ENCODE measurements around the gene MED31. TPM values are rescaled to one million over a fixed set of nuclear protein-coding genes. Genes with fewer than 3 reads are reported as not detected.
A peak's percentile ranks its signal among the peaks of the same experiment; 100 is the strongest.

The MED31 gene
- total and polyA plus RNA-seq, 2 of the 13 experiments (the other 11 are each of a cell fraction or from before 2014, with no cell fraction given) = 19.0 to 20.9 TPM

GRCh38 chr17:6691546-6691945, 40.1 kb upstream of the MED31 start:
- FAIRE-seq (no peak), ATAC-seq (no peak; the same call in 2 of the 3 replicates), DNase-seq (ENCODE audit: low spot score) (no peak)
- H3K4me2 ChIP-seq (ENCODE audit: low read depth, low read length) = no peak overlapping the region
- H2AFZ ChIP-seq (ENCODE audit: low read length) = no peak overlapping the region
- no peaks in the 10 kb centered on the region for H3K79me2 ChIP-seq (ENCODE audit: insufficient read depth, low read length)
- in situ Hi-C loops (cut with HindIII; ENCODE audit: extremely low pct_ligation_motif_present, low pct_unique_long_range_greater_than_20kb) = no loop called here
- H3K9me3 ChIP-seq (ENCODE audit: low read length) = no peaks in the 10 kb centered on the region
- peaks cover 17% of the 10 kb centered on the region for H3K4me1 ChIP-seq (ENCODE audit: insufficient read depth, low read length)
- 98% methylated on average over 3 of the region's 3 CpGs for WGBS (ENCODE audit: low lambda C conversion rate)
- no peaks in the 10 kb centered on the region for H4K20me1 ChIP-seq (ENCODE audit: insufficient read depth, low read length)
- TF ChIP-seq ZNF768 (CRISPR knock-in tag; IDR thresholded peaks at IDR 0.05) (no peak), TMF1 (CRISPR knock-in tag; IDR thresholded peaks at IDR 0.05; ENCODE audit: low read depth) (no peak), FOSL1 (CRISPR knock-in tag; IDR thresholded peaks at IDR 0.05; ENCODE audit: borderline replicate concordance) (no peak), ZSCAN31 (CRISPR knock-in tag; IDR thresholded peaks at IDR 0.05; ENCODE audit: low read depth) (no peak), ZKSCAN1 (IDR thresholded peaks at IDR 0.05; ENCODE audit: low read length) (no peak), ZNF543 (CRISPR knock-in tag; IDR thresholded peaks at IDR 0.05) (no peak), SCMH1 (CRISPR knock-in tag; IDR thresholded peaks at IDR 0.05; ENCODE audit: borderline replicate concordance) (no peak), LRRFIP1 (CRISPR knock-in tag; conservative IDR thresholded peaks at IDR 0.05) (no peak), HCFC1 (IDR thresholded peaks at IDR 0.05; ENCODE audit: low read depth, low read length) (no peak), ZNF3 (CRISPR knock-in tag; IDR thresholded peaks at IDR 0.05) (no peak), ZNF557 (CRISPR knock-in tag; IDR thresholded peaks at IDR 0.05) (no peak), ZNF362 (CRISPR knock-in tag; IDR thresholded peaks at IDR 0.05; ENCODE audit: borderline replicate concordance) (no peak), KLF11 (CRISPR knock-in tag; IDR thresholded peaks at IDR 0.05) (no peak), ZNF709 (CRISPR knock-in tag; IDR thresholded peaks at IDR 0.05) (no peak), ZNF18 (CRISPR knock-in tag; IDR thresholded peaks at IDR 0.05; ENCODE audit: insufficient replicate concordance) (no peak)
- CTCF ChIA-PET (ENCODE audit: low intra/inter-chr PET ratio, low total read pairs) = no interaction called here
- intact Hi-C loops (cut with micrococcal nuclease; ENCODE audit: unreplicated experiment) = no loop called here
- H3K36me3 ChIP-seq (replicated peaks in 1 of 2; ENCODE audit: control insufficient read depth in 1 of 2, insufficient read depth in 2 of 2, low read length in 2 of 2) = peaks cover 30 to 72% of the 10 kb centered on the region in 2 experiments
- POLR2A ChIA-PET = interaction anchor here (0.9 to 2.3 kb wide), 7 partner anchors 9 to 21 kb away, joined by 4 to 12 read pairs (median 5); partner anchors contain the start of gene SLC13A5
- TSS peak; percentile 16 for BruUV-seq (replicated peaks)
- no peak overlapping the region for H3K4me3 ChIP-seq (replicated peaks in 1 of 3; ENCODE audit: insufficient read depth in 1 of 3, low read depth in 2 of 3, low read length in 3 of 3)
- no peak overlapping the region for H3K27ac ChIP-seq (ENCODE audit: extremely low read length, insufficient read depth, low read length)
- no peaks in the 10 kb centered on the region for H3K27me3 ChIP-seq (ENCODE audit: control insufficient read depth in 1 of 2, insufficient read depth in 2 of 2, low read length in 2 of 2)
- H3K9ac ChIP-seq (ENCODE audit: insufficient read depth, low read depth, low read length) = no peak overlapping the region

All from HepG2 (cell line).